ENCODE data around the gene ME3. TPM values are rescaled to one million over a fixed set of nuclear protein-coding genes. Genes with fewer than 3 reads are reported as not detected.
A peak's percentile ranks its signal among the peaks of the same experiment; 100 is the strongest.
"Not testable (repeated sequence)": the region's sequence is repeated elsewhere in the genome, so short reads cannot be mapped to it uniquely, and the experiment has no call there.

Gene ME3
- total RNA-seq, 4 donors from 2014 or later = 15.9 to 94.9 (median 51.3) TPM

- Histone ChIP-seq H3K27me3 (no peaks in the 10 kb centered on the region), H3K27ac (no peak overlapping the region), H3K4me3 (no peak overlapping the region), H3K9me3 (no peaks in the 10 kb centered on the region), H3K4me1 (no peaks in the 10 kb centered on the region), H3K36me3 (no peaks in the 10 kb centered on the region)
- TF ChIP-seq POLR2A (IDR thresholded peaks at IDR 0.05) (no peak), CTCF (IDR thresholded peaks at IDR 0.05) (no peak)
- DNase-seq = no peak
These were observed 49.3 kb downstream of the ME3 start for GRCh38 chr11:86623041-86623621.

GRCh38 chr11:86621854-86622253 lies 50.6 kb downstream of the ME3 start:
- no peak overlapping the region for H3K4me3 ChIP-seq
- TF ChIP-seq CTCF (IDR thresholded peaks at IDR 0.05) (no peak), POLR2A (IDR thresholded peaks at IDR 0.05) (no peak)
- H3K4me1 ChIP-seq = no peaks in the 10 kb centered on the region
- DNase-seq = no peak
- H3K9me3 ChIP-seq = no peaks in the 10 kb centered on the region
- H3K27ac ChIP-seq = peak overlapping the region in 1 of 4 donors; percentile 29
- H3K36me3 ChIP-seq = no peaks in the 10 kb centered on the region
- H3K27me3 ChIP-seq = no peaks in the 10 kb centered on the region

- TF ChIP-seq POLR2A (IDR thresholded peaks at IDR 0.05) (no peak), CTCF (IDR thresholded peaks at IDR 0.05) (no peak)
- no peak for DNase-seq
- H3K9me3 ChIP-seq = no peaks in the 10 kb centered on the region
- no peaks in the 10 kb centered on the region for H3K27me3 ChIP-seq
- H3K4me3 ChIP-seq = no peak overlapping the region
- H3K27ac ChIP-seq = peak overlapping the region in 2 of 4 donors; percentile 20 to 29
- no peaks in the 10 kb centered on the region for H3K4me1 ChIP-seq
- H3K36me3 ChIP-seq = no peaks in the 10 kb centered on the region
These were observed 51.4 kb downstream of the ME3 start for GRCh38 chr11:86620891-86621521.

- H3K27me3 ChIP-seq, H3K4me3 ChIP-seq, H3K4me1 ChIP-seq, H3K27ac ChIP-seq, H3K9me3 ChIP-seq, H3K36me3 ChIP-seq, DNase-seq: not testable (repeated sequence)
These were observed 53.0 kb downstream of the ME3 start for GRCh38 chr11:86619428-86619827.

- Histone ChIP-seq H3K27me3 (no peaks in the 10 kb centered on the region), H3K27ac (no peak overlapping the region), H3K4me1 (no peaks in the 10 kb centered on the region), H3K36me3 (no peaks in the 10 kb centered on the region), H3K9me3 (no peaks in the 10 kb centered on the region), H3K4me3 (no peak overlapping the region)
- no peak for TF ChIP-seq POLR2A (IDR thresholded peaks at IDR 0.05)
- TF ChIP-seq CTCF (IDR thresholded peaks at IDR 0.05) = no peak
- DNase-seq = no peak
These were observed 54.9 kb downstream of the ME3 start for GRCh38 chr11:86617502-86617901.

GRCh38 chr11:86615487-86615886 lies 56.9 kb downstream of the ME3 start:
- H3K27me3 ChIP-seq = no peaks in the 10 kb centered on the region
- no peaks in the 10 kb centered on the region for H3K4me1 ChIP-seq
- H3K4me3 ChIP-seq = no peak overlapping the region
- DNase-seq = no peak
- no peaks in the 10 kb centered on the region for H3K36me3 ChIP-seq
- no peak overlapping the region for H3K27ac ChIP-seq
- TF ChIP-seq POLR2A (IDR thresholded peaks at IDR 0.05) = no peak
- TF ChIP-seq CTCF (IDR thresholded peaks at IDR 0.05) = no peak
- H3K9me3 ChIP-seq = no peaks in the 10 kb centered on the region

Measured in Peyer's patch (tissue), 4 donors.